H9 (cell line): ENCODE results near the gene COMMD10. TPM values are rescaled to one million over a fixed set of nuclear protein-coding genes. Genes with fewer than 3 reads are reported as not detected.

Experiments
- DNase-seq: peaks from one replicate; pipeline ENCODE4 v3.0.0-alpha.2; 2017
- H2AFZ ChIP-seq: one replicate; pipeline ENCODE4 v1.6.1; 2013; ENCODE audit warnings: mild to moderate bottlenecking, low read length, control low read depth, moderate library complexity
- H2AK5ac ChIP-seq: 2 replicates; pipeline ENCODE4 v1.6.1; 2013; ENCODE audit warnings: low read length, control low read depth, mixed read lengths; ENCODE audit not compliant: insufficient read length
- H2BK120ac ChIP-seq: one replicate; pipeline ENCODE4 v1.6.1; 2013; ENCODE audit warnings: low read depth, mild to moderate bottlenecking, low read length, control low read depth, inconsistent platforms; ENCODE audit not compliant: poor library complexity, severe bottlenecking
- H2BK12ac ChIP-seq: 2 replicates; pipeline ENCODE4 v1.6.1; 2013; ENCODE audit warnings: low read length, control low read depth, mixed read lengths, low read depth; ENCODE audit not compliant: insufficient read length
- H2BK15ac ChIP-seq: 2 replicates; pipeline ENCODE4 v1.6.1; 2013; ENCODE audit warnings: low read depth, low read length, control low read depth
- H2BK20ac ChIP-seq: one replicate; pipeline ENCODE4 v1.6.1; 2013; ENCODE audit warnings: low read depth, mild to moderate bottlenecking, low read length, control low read depth, inconsistent platforms; ENCODE audit not compliant: poor library complexity, severe bottlenecking
- H2BK5ac ChIP-seq: 2 replicates; pipeline ENCODE4 v1.6.1; 2013; ENCODE audit warnings: low read length, control low read depth, mixed read lengths; ENCODE audit not compliant: insufficient read length
- H3K14ac ChIP-seq: 2 replicates; pipeline ENCODE4 v1.6.1; 2013; ENCODE audit warnings: low read length, control low read depth; ENCODE audit not compliant: insufficient read depth
- H3K18ac ChIP-seq: 2 replicates; pipeline ENCODE4 v1.6.1; 2013; ENCODE audit warnings: low read depth, mild to moderate bottlenecking, mixed read lengths, low read length, control low read depth; ENCODE audit not compliant: insufficient read length
- H3K23ac ChIP-seq: 2 replicates; pipeline ENCODE4 v1.6.1; 2013; ENCODE audit warnings: low read length, control low read depth, mixed read lengths, low read depth; ENCODE audit not compliant: insufficient read length
- H3K23me2 ChIP-seq: 2 replicates; pipeline ENCODE4 v1.6.1; 2013; ENCODE audit warnings: low read depth, mild to moderate bottlenecking, mixed read lengths, low read length, control low read depth; ENCODE audit not compliant: insufficient read length, poor library complexity, severe bottlenecking
- H3K27ac ChIP-seq: 2 replicates; pipeline ENCODE4 v1.5.1; 2013; ENCODE audit warnings: low read length, control low read depth, mixed read lengths, low read depth; ENCODE audit not compliant: insufficient read length
- H3K27me3 ChIP-seq: 2 replicates; pipeline ENCODE4 v1.6.1; 2013; ENCODE audit warnings: low read length, control low read depth, inconsistent platforms; ENCODE audit not compliant: insufficient read depth
- H3K4ac ChIP-seq: 2 replicates; pipeline ENCODE4 v1.6.1; 2013; ENCODE audit warnings: low read depth, mild to moderate bottlenecking, control low read depth, inconsistent platforms, low read length, moderate library complexity
- H3K4me1 ChIP-seq: 2 replicates; pipeline ENCODE4 v1.6.1; 2013; ENCODE audit warnings: low read length, control low read depth, inconsistent platforms; ENCODE audit not compliant: insufficient read depth
- H3K4me2 ChIP-seq: 2 replicates; pipeline ENCODE4 v1.6.1; 2013; ENCODE audit warnings: low read length, control low read depth, mixed read lengths; ENCODE audit not compliant: insufficient read length, insufficient read depth
- H3K56ac ChIP-seq: 2 replicates; pipeline ENCODE4 v1.6.1; 2013; ENCODE audit warnings: low read depth, mild to moderate bottlenecking, mixed read lengths, low read length, control low read depth; ENCODE audit not compliant: insufficient read length
- H3K79me1 ChIP-seq: 2 replicates; pipeline ENCODE4 v1.6.1; 2013; ENCODE audit warnings: low read depth, mild to moderate bottlenecking, moderate library complexity, low read length, control low read depth, inconsistent platforms; ENCODE audit not compliant: insufficient read depth, poor library complexity, severe bottlenecking
- H3K79me2 ChIP-seq: 2 replicates; pipeline ENCODE4 v1.6.1; 2013; ENCODE audit warnings: low read length, control low read depth, inconsistent platforms; ENCODE audit not compliant: insufficient read depth
- H3K9ac ChIP-seq: 2 replicates; pipeline ENCODE4 v1.6.1; 2013; ENCODE audit warnings: low read length, control low read depth, mixed read lengths; ENCODE audit not compliant: insufficient read length; ENCODE audit errors: extremely low read depth
- H3K9me3 ChIP-seq: one replicate; pipeline ENCODE4 v1.6.1; 2013; ENCODE audit warnings: low read depth, low read length, inconsistent platforms; ENCODE audit not compliant: control insufficient read depth
- H3T11ph ChIP-seq: one replicate; pipeline ENCODE4 v1.6.1; 2013; ENCODE audit warnings: mild to moderate bottlenecking, low read length, control low read depth, inconsistent platforms
- H4K20me1 ChIP-seq: one replicate; pipeline ENCODE4 v1.6.1; 2013; ENCODE audit not compliant: control insufficient read depth, insufficient read length, insufficient read depth
- H4K5ac ChIP-seq: 2 replicates; pipeline ENCODE4 v1.6.1; 2013; ENCODE audit warnings: low read depth, mild to moderate bottlenecking, mixed read lengths, low read length, control low read depth; ENCODE audit not compliant: insufficient read length
- H4K8ac ChIP-seq: replicated peaks from 2 replicates; pipeline ENCODE4 v1.6.1; 2013; ENCODE audit warnings: low read length, control low read depth, mixed read lengths, low read depth; ENCODE audit not compliant: insufficient read length
- H4K91ac ChIP-seq: 2 replicates; pipeline ENCODE4 v1.6.1; 2013; ENCODE audit warnings: low read depth, mild to moderate bottlenecking, moderate library complexity, mixed read lengths, low read length, control low read depth; ENCODE audit not compliant: insufficient read length
- H3K27ac Mint-ChIP-seq, 3 experiments: 2 replicates in 2 of 3; 3 replicates in 1 of 3; pipeline ENCODE4 v1.8.0; 2020 to 2021; ENCODE audit warnings: mixed read lengths in 3 of 3, mild to moderate bottlenecking in 1 of 3, moderate library complexity in 1 of 3
- H3K27me3 Mint-ChIP-seq: 2 replicates; pipeline ENCODE4 v1.8.0; 2021; ENCODE audit warnings: low read depth, mild to moderate bottlenecking, moderate library complexity, mixed read lengths
- H3K36me3 Mint-ChIP-seq, 3 experiments: 2 replicates in 2 of 3; 3 replicates in 1 of 3; pipeline ENCODE4 v1.8.0; 2020 to 2021; ENCODE audit warnings: low read depth in 3 of 3, mixed read lengths in 3 of 3; ENCODE audit not compliant: insufficient read depth in 1 of 3
- H3K4me1 Mint-ChIP-seq, 2 experiments: 2 replicates each; pipeline ENCODE4 v1.8.0; 2020; ENCODE audit warnings: mixed read lengths in 2 of 2
- H3K4me3 Mint-ChIP-seq, 2 experiments: 2 replicates in 1 of 2; 3 replicates in 1 of 2; pipeline ENCODE4 v1.8.0; 2020 to 2021; ENCODE audit warnings: mild to moderate bottlenecking in 2 of 2, mixed read lengths in 2 of 2, moderate library complexity in 1 of 2
- H3K9me3 Mint-ChIP-seq, 2 experiments: 2 replicates in 1 of 2; 3 replicates in 1 of 2; pipeline ENCODE4 v1.8.0; 2020; ENCODE audit warnings: mild to moderate bottlenecking in 2 of 2, mixed read lengths in 2 of 2, moderate library complexity in 1 of 2
- WGBS: extraction: QIAGEN DNeasy Blood & Tissue Kit; methylation state at CpG from one replicate; pipeline ENCODE4 v1.1.7; 2013; ENCODE audit warnings: missing lambda C conversion rate, low lambda C conversion rate, mixed read lengths; ENCODE audit not compliant: insufficient read length; ENCODE audit errors: extremely low coverage; 5-methylcytosine and 5-hydroxymethylcytosine counted together
- total RNA-seq: library from RNA; stranded (reverse); gene quantifications from 2 replicates; pipeline ENCODE4 v1.2.1, GENCODE V29; 2021
- TF ChIP-seq, protein P1 (sequence below): fragments of 200-600 bp; sonication (generic); conservative IDR thresholded peaks from 3 replicates; pipeline ENCODE4 v1.8.0; 2021; ENCODE audit warnings: antibody characterized with exemption, mild to moderate bottlenecking

The COMMD10 gene
- total RNA-seq, 1 experiment from 2014 or later, result 33.9 TPM

DNA sequence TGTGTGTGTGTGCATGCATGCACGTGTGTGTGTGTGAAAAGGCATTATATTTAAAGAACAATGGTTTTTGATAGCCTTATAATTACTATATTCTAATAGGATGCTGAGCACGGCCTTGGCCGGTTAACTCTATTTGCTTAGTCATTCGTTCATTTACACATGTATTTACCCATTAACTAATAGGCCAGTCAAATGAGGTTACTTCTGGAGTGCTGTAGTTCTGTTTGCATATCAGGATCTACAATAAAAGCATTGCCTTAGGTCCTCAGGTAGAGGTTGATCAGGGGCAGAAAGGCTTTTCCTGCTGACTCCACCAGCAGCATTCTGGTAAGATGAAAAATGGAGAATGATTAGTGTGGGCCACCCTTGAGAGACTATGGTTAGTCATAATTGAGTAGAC, 219.0 kb downstream of the COMMD10 start:
- H3K79me2 ChIP-seq, result no peaks in the 10 kb centered on the region
- Mint-ChIP-seq H3K4me3 (no peak overlapping the region), H3K9me3 (peaks cover 4 to 5% of the 10 kb centered on the region in 2 experiments), H3K4me1 (peaks cover 8 to 9% of the 10 kb centered on the region in 2 experiments), H3K27ac (no peak overlapping the region; a peak in 1 of 7 replicates), H3K36me3 (peaks cover 22 to 31% (median 27%) of the 10 kb centered on the region in 3 experiments), H3K27me3 (no peaks in the 10 kb centered on the region)
- H4K20me1 ChIP-seq, result no peaks in the 10 kb centered on the region
- no peak overlapping the region for H4K91ac ChIP-seq
- no peak overlapping the region for H2AK5ac ChIP-seq
- H3K4ac ChIP-seq, result no peak overlapping the region
- H3K56ac ChIP-seq, result no peak overlapping the region
- H3K4me1 ChIP-seq, result no peaks in the 10 kb centered on the region
- H3K9me3 ChIP-seq, result no peaks in the 10 kb centered on the region
- H2BK15ac ChIP-seq, result no peak overlapping the region
- no peak overlapping the region for H2BK12ac ChIP-seq
- H2BK20ac ChIP-seq, result no peak overlapping the region
- no CpG with 5 or more reads among the region's 4 CpGs for whole genome bisulfite sequencing
- no peak overlapping the region for H3K27ac ChIP-seq
- no peak overlapping the region for H3K18ac ChIP-seq
- H2BK5ac ChIP-seq, result no peak overlapping the region
- no peaks in the 10 kb centered on the region for H3K79me1 ChIP-seq
- H3K14ac ChIP-seq, result no peak overlapping the region
- H4K5ac ChIP-seq, result no peak overlapping the region
- no peaks in the 10 kb centered on the region for H3K23me2 ChIP-seq
- no peak for DNase-seq
- H2AFZ ChIP-seq, result no peak overlapping the region
- no peak overlapping the region for H4K8ac ChIP-seq
- H3T11ph ChIP-seq, result no peak overlapping the region
- TF ChIP-seq, protein P1, sequence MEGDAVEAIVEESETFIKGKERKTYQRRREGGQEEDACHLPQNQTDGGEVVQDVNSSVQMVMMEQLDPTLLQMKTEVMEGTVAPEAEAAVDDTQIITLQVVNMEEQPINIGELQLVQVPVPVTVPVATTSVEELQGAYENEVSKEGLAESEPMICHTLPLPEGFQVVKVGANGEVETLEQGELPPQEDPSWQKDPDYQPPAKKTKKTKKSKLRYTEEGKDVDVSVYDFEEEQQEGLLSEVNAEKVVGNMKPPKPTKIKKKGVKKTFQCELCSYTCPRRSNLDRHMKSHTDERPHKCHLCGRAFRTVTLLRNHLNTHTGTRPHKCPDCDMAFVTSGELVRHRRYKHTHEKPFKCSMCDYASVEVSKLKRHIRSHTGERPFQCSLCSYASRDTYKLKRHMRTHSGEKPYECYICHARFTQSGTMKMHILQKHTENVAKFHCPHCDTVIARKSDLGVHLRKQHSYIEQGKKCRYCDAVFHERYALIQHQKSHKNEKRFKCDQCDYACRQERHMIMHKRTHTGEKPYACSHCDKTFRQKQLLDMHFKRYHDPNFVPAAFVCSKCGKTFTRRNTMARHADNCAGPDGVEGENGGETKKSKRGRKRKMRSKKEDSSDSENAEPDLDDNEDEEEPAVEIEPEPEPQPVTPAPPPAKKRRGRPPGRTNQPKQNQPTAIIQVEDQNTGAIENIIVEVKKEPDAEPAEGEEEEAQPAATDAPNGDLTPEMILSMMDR, result no peak
- H3K9ac ChIP-seq, result no peak overlapping the region
- H3K4me2 ChIP-seq, result no peak overlapping the region
- H3K23ac ChIP-seq, result no peak overlapping the region
- H3K27me3 ChIP-seq, result no peaks in the 10 kb centered on the region
- H2BK120ac ChIP-seq, result no peak overlapping the region
